Stomach (tissue), 9 donors: ENCODE measurements around the gene SLC35C1. TPM values are rescaled to one million over a fixed set of nuclear protein-coding genes. Genes with fewer than 3 reads are reported as not detected.

Experiments used
- DNase-seq, 2 donors: peaks; one replicate each; pipeline versions ENCODE4 v3.0.0 to v3.0.0-alpha.2; 2013 to 2019
- H3K27ac ChIP-seq, 5 donors: fragments of 200-600 bp in 4 of 5; sonication (generic) in 4 of 5; one replicate each; pipeline ENCODE4 v1.5.1; 2013 to 2019; ENCODE audit warnings: mild to moderate bottlenecking in 1 of 5, moderate library complexity in 1 of 5
- H3K27me3 ChIP-seq, 3 donors: fragments of 200-600 bp; sonication (generic); one replicate each; pipeline ENCODE4 v1.5.1; 2017 to 2019; ENCODE audit warnings: mixed run types in 1 of 3
- H3K36me3 ChIP-seq, 4 donors: fragments of 200-600 bp; sonication (generic); 1 replicate in 3 of 4; 2 replicates in 1 of 4; pipeline ENCODE4 v1.5.1; 2016 to 2019
- H3K4me1 ChIP-seq, 4 donors: fragments of 200-600 bp; sonication (generic); one replicate each; pipeline ENCODE4 v1.5.1; 2016 to 2019
- H3K4me3 ChIP-seq, 4 donors: fragments of 200-600 bp; sonication (generic) in 3 of 4; one replicate each; pipeline ENCODE4 v1.5.1; 2016 to 2019; ENCODE audit warnings: mild to moderate bottlenecking in 1 of 4
- H3K9me3 ChIP-seq, 4 donors: fragments of 200-600 bp; sonication (generic); one replicate each; pipeline ENCODE4 v1.5.1; 2016 to 2019
- CTCF ChIP-seq, 7 experiments: fragments of 450-650 bp in 4 of 7; fragments of 200-600 bp in 3 of 7; sonication (generic) in 3 of 7; IDR thresholded peaks; one replicate each; pipeline ENCODE4 v1.5.1; 2016 to 2019; ENCODE audit warnings: antibody characterized with exemption in 7 of 7, control low read depth in 2 of 7, mild to moderate bottlenecking in 1 of 7
- EP300 ChIP-seq: sonication (generic); formaldehyde crosslinking; IDR thresholded peaks from one replicate; pipeline ENCODE4 v1.6.1; 2017; ENCODE audit warnings: antibody characterized with exemption
- POLR2A ChIP-seq, 4 donors: fragments of 450-650 bp; IDR thresholded peaks; one replicate each; pipeline ENCODE4 v1.6.1; 2016; ENCODE audit warnings: antibody characterized with exemption in 4 of 4, control low read depth in 2 of 4, mild to moderate bottlenecking in 1 of 4, moderate library complexity in 1 of 4
- POLR2AphosphoS5 ChIP-seq, 3 donors: sonication (generic); formaldehyde crosslinking; IDR thresholded peaks; one replicate each; pipeline ENCODE4 v1.6.1; 2016; ENCODE audit warnings: antibody characterized with exemption in 3 of 3
- WGBS, 5 donors: extraction: QIAGEN DNeasy Blood & Tissue Kit in 3 of 5; methylation state at CpG; one replicate each; pipeline versions ENCODE4 v1.1.5 to v1.1.7; 2013 to 2018; 5-methylcytosine and 5-hydroxymethylcytosine counted together
- intact Hi-C: fragments of 100-400 bp; cut with DNase I; formaldehyde crosslinking; loops from one replicate; pipeline ENCODE4 v1.15.1; 2023; ENCODE audit warnings: low total_unique reads
- polyA plus RNA-seq, 3 donors: library from polyadenylated mRNA; stranded (reverse); fragments of 200-250 nt; gene quantifications; one replicate each; pipeline ENCODE4 v1.2.3, GENCODE V29; 2013
- total RNA-seq, 5 donors: library from RNA; depleted of rRNA; stranded (reverse); fragments of >200 nt; gene quantifications; one replicate each; pipeline versions ENCODE4 v1.1.0 to v1.2.3, GENCODE V29; 2014 to 2016
- donor health status: healthy with polysubstance abuse.
- donor health status: Bipolar disorder and iron deficiency.
- donor health status: healthy.

Gene SLC35C1
- total and polyA plus RNA-seq, 8 donors, result 7.6 to 21.4 (median 9.4) TPM

- peak; percentile 95 for DNase-seq
- Histone ChIP-seq H3K27me3 (no peaks in the 10 kb centered on the region), H3K9me3 (no peaks in the 10 kb centered on the region), H3K4me3 (no peak overlapping the region), H3K36me3 (peaks cover 53 to 88% (median 80%) of the 10 kb centered on the region in 4 donors), H3K4me1 (peaks cover 39 to 67% (median 53%) of the 10 kb centered on the region in 4 donors), H3K27ac (peak overlapping the region; percentile 73 to 95 (median 76))
- intact Hi-C loops, result no loop called here
- peak; percentile 70 for TF ChIP-seq EP300
- no peak for TF ChIP-seq POLR2A (IDR thresholded peaks at IDR 0.05)
- TF ChIP-seq POLR2AphosphoS5 (IDR thresholded peaks at IDR 0.05), result peak; percentile 87 to 99 (median 94)
- 21 to 39% (median 28%) methylated on average over 12 of the region's 12 CpGs for WGBS, 5 donors
Measured at GRCh38 chr11:45859661-45860140, 54.8 kb downstream of the SLC35C1 start.

- Histone ChIP-seq H3K4me3 (no peak overlapping the region), H3K4me1 (peaks cover 39 to 60% (median 50%) of the 10 kb centered on the region in 4 donors), H3K27ac (peak overlapping the region in 4 of 5 donors; percentile 73 to 95 (median 78)), H3K9me3 (no peaks in the 10 kb centered on the region), H3K27me3 (no peaks in the 10 kb centered on the region), H3K36me3 (peaks cover 55 to 90% (median 84%) of the 10 kb centered on the region in 4 donors)
- intact Hi-C loops, result no loop called here
- TF ChIP-seq CTCF (IDR thresholded peaks at IDR 0.05), result no peak
- no peak for TF ChIP-seq EP300
- no peak for DNase-seq
- WGBS, 5 donors, result 77 to 92% (median 89%) methylated on average over 5 of the region's 5 CpGs
Measured at GRCh38 chr11:45860348-45860747, 55.4 kb downstream of the SLC35C1 start.

GRCh38 chr11:45860764-45861510 is 56.0 kb downstream of the SLC35C1 start:
- Histone ChIP-seq H3K9me3 (no peaks in the 10 kb centered on the region), H3K27me3 (no peaks in the 10 kb centered on the region), H3K36me3 (peaks cover 59 to 90% (median 84%) of the 10 kb centered on the region in 4 donors), H3K27ac (peak overlapping the region in 4 of 5 donors; percentile 73 to 95 (median 78)), H3K4me3 (no peak overlapping the region), H3K4me1 (peaks cover 39 to 54% (median 46%) of the 10 kb centered on the region in 4 donors)
- intact Hi-C loops, result no loop called here
- TF ChIP-seq POLR2A (IDR thresholded peaks at IDR 0.05) (no peak), POLR2AphosphoS5 (IDR thresholded peaks at IDR 0.05) (no peak), CTCF (IDR thresholded peaks at IDR 0.05) (no peak), EP300 (no peak)
- WGBS, 5 donors, result 74 to 89% (median 82%) methylated on average over 10 of the region's 10 CpGs
- DNase-seq, result no peak

Other genes with a start within 250 kb of the SLC35C1 start
- gene CHST1, start 139.5 kb upstream of the SLC35C1 start, total RNA-seq, result 1 to 10 TPM in 2 of 5 donors, under 1 TPM in 1, not detected in 2; 0.37 to 4.9 (median 1.7) TPM
- gene CHST1, start 139.5 kb upstream of the SLC35C1 start, polyA plus RNA-seq, result 1 to 10 TPM in 2 of 3 donors, under 1 TPM in 1; 0.65 to 2.4 (median 1.7) TPM
- 10 to 100 TPM; 20.4 to 45.9 (median 38.4) TPM for gene CRY2, start 42.3 kb downstream of the SLC35C1 start, total RNA-seq
- 10 to 100 TPM in 1 of 3 donors, 1 to 10 TPM in 2; 8.2 to 13.3 (median 9.8) TPM for gene CRY2, start 42.3 kb downstream of the SLC35C1 start, polyA plus RNA-seq
- gene MAPK8IP1, start 80.5 kb downstream of the SLC35C1 start, total RNA-seq, result 1 to 10 TPM in 4 of 5 donors, not detected in 1; 2.9 to 8.0 (median 6.2) TPM
- 1 to 10 TPM; 4.9 to 8.3 (median 7.6) TPM for gene MAPK8IP1, start 80.5 kb downstream of the SLC35C1 start, polyA plus RNA-seq
- gene FREY1, start 102.1 kb downstream of the SLC35C1 start, total RNA-seq, result 1 to 10 TPM in 2 of 5 donors, not detected in 3; 6.7 to 9.9 TPM
- under 1 TPM in 2 of 3 donors, not detected in 1; 0.33 to 0.50 TPM for gene FREY1, start 102.1 kb downstream of the SLC35C1 start, polyA plus RNA-seq
- gene PEX16, start 112.7 kb downstream of the SLC35C1 start, total RNA-seq, result 10 to 100 TPM in 4 of 5 donors, 1 to 10 TPM in 1; 9.9 to 72.7 (median 41.9) TPM
- gene PEX16, start 112.7 kb downstream of the SLC35C1 start, polyA plus RNA-seq, result 10 to 100 TPM; 35.5 to 44.2 (median 38.5) TPM
- 10 to 100 TPM in 1 of 5 donors, 1 to 10 TPM in 2, not detected in 2; 4.2 to 11.3 (median 7.6) TPM for gene LARGE2, start 117.5 kb downstream of the SLC35C1 start, total RNA-seq
- gene LARGE2, start 117.5 kb downstream of the SLC35C1 start, polyA plus RNA-seq, result 10 to 100 TPM; 13.8 to 45.1 (median 17.4) TPM